Activated effector memory CD4-positive, alpha-beta T cell treated with Interleukin-2 at 50 U/mL for 16 hours (primary cell): ENCODE results near the gene NDUFA13.
A peak's percentile ranks its signal among the peaks of the same experiment; 100 is the strongest.

Source experiments
- DNase-seq: peaks from one replicate; pipeline ENCODE4 v3.0.0-alpha.2; 2020

Gene NDUFA13

DNA sequence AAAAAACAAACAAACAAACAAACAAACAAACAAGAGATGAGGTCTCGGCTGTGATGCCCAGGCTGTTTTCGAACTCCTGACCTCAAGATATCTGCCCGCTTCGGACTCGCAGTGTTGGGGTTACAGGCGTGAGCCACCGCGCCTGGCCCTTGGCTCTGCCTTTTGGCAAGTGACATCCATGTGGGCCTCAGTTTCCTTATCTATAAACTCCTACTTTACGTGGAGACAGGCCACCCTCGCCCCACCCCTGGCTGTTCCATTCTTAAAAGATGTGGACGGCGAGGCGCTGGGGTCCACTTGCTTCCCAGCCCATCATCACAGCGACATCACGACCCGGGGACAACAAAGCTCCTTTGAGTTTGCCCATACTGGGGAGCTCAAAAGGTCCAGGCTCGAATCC lies 2.3 kb upstream of the NDUFA13 start:
- no peak for DNase-seq

DNA sequence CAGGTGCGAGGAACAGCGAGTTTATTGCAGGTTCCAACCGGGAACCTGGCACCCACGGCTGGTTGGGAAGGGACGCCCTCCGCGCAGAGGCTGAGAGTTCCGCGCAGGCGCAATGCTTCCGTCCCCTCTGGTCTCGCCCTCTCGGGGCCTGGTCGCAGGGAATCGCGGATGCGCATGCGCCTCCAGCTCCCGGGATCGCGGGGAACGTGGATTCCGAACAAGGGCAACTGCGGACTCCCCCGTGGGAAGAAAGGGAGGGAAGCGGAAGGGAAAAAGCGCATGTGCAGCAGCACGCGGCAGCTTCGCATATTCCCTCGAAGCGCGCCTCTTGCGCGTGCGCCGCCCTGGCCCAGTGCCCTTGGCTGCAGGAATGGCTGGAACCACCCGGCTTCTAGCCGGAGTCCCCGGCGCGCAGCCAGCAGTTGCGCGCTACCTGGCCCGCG lies 1.8 kb upstream of the NDUFA13 start:
- no peak for DNase-seq

DNA sequence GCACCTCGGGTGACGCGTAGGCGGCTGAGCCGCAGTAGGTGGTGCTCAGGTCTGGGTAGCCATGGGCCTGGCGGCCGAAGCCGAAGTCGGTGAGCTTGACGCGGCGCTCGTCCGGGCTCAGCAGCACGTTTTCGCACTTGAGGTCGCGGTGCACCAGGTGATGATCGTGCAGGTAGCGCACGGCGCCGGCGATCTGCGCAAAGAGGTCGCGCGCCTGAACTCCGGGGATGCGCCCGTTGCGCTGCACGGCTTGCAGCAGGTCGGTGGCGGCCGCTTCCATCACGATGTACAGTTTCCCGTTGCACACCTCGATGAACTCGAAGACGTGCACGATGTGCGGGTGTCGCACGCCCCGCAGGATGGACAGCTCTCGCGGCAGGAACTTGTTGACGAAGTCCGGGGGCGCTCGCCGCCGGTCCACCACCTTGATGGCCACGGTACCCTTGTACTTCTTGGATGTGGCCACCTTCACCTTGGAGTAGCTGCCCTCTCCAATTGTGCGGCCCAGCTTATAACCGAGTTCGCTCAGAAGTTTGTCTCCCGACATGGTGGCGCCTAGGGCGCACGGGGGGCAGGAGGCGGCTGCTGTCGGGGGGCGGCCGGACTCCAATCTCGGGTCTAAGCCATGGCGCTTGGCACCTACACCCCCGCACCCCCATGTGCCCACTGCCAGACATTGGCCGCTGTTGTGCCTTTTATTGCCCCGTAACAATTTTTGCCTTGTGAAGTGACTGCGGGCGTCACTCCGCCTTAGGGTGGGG lies 964 bp upstream of the NDUFA13 start, which contains the start of gene TSSK6:
Gene TSSK6 (minus strand): TSS at position 668 of the 761 bp plus-strand sequence. CDS start 121 bp downstream, at position 547.
- no peak for DNase-seq

DNA sequence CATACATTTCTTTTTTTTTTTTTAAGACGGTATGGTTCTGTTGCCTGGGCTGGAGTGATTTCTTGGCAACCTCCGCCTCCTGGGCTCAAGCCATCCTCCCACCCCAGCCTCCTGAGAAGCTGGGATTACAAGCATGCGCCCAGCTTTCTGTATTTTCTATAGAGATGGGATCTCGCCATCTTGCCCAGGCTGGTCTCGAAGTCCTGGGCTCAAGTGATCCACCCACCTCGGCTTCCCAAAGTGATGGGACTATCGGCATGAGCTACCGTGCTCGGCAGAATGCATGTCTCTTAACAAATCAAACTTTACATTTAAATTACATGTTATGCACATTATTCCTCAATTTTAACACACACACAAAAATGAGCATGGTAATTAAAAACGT lies 1.2 kb downstream of the NDUFA13 start:
- no peak for DNase-seq

DNA sequence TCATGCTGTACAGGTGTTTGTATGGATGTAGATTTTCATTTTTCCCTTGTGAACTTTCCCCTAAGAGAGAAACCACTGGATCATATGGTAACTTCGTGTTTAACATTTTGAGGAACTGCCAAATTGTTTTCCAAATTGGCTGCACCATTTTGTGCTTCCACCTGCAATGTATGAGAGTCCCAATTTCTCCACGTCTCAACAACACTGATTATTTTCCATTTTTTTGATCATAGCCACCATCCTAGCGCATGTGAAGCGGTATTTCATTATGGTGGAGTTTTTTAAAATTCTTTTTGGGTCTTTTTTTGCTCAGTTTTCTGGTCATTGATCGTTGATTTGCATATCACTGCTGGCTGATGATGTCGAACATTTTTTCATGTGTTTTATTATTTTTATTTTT lies 5.0 kb downstream of the NDUFA13 start:
- DNase-seq, result no peak

DNA sequence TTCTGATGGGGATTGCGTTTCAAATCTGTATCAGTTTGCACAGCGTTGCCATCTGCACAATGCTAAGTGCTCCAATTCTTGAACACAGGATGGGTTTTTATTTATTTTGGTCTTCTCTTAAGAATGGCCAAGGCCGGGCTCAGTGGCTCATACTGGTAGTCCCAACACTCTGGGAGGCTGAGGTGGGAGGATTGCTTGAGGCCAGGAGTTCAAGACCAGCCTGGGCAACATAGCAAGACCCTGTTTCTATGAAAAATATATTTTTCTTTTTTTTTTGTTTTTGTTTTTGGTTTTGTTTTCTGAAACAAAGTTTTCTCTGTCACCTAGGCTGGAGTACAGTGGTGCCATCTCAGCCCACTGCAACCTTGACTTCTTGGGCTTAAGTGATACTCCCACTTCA lies 7.2 kb downstream of the NDUFA13 start:
- DNase-seq, result no peak

DNA sequence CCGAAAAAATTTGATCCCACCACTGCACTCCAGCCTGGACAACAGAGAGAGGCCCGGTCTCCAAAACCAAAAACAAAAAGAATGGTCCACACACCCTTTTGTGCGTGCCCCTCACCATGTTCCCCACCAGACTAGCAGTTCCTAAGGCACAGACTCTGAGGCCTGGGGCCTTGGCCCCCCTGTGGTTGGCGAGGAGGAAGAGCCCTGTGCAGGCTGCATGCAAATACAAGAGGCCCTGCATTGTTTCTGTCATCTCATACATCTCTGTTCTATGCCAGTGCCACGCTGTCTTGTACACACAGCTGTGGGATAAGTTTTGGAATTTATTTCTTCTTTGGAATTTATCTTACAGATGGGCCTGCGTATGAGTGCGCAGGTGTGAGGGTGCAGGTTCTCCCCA lies 8.0 kb downstream of the NDUFA13 start:
- no peak for DNase-seq

DNA sequence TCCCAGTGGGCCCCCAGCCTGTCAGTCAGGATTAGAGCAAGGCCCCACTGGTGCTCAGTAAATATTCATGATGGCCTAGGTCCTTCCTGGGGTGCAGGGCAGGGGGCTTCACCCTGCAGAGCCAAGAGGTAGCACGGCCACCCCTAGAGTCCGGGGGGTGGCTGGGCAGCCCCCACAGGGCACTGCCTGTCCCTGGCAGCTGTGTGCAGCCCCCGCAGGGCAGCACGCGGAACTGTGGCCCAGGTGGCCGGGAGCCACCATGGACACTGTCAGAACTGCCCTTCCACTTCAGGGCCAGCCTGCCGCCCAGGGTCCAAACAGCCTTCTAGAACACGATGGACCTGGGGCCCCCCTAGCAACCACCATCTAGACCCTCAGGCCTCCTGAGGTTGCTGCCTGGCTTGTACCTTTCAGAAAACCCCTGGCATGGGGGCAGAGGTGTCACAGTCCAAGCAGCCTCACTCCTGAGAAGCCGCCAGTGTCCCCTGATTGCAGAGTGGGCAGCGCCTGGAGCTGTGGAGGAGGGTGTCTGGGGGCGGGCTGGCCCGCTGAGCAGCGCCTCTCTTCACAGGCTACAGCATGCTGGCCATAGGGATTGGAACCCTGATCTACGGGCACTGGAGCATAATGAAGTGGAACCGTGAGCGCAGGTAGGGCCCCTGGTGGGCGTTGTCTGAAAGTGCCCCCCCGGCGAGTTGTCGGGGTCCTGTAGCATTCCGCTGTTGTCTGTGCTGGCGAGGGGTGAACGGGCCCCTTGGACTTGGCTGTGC lies 9.8 kb downstream of the NDUFA13 start:
- no peak for DNase-seq

DNA sequence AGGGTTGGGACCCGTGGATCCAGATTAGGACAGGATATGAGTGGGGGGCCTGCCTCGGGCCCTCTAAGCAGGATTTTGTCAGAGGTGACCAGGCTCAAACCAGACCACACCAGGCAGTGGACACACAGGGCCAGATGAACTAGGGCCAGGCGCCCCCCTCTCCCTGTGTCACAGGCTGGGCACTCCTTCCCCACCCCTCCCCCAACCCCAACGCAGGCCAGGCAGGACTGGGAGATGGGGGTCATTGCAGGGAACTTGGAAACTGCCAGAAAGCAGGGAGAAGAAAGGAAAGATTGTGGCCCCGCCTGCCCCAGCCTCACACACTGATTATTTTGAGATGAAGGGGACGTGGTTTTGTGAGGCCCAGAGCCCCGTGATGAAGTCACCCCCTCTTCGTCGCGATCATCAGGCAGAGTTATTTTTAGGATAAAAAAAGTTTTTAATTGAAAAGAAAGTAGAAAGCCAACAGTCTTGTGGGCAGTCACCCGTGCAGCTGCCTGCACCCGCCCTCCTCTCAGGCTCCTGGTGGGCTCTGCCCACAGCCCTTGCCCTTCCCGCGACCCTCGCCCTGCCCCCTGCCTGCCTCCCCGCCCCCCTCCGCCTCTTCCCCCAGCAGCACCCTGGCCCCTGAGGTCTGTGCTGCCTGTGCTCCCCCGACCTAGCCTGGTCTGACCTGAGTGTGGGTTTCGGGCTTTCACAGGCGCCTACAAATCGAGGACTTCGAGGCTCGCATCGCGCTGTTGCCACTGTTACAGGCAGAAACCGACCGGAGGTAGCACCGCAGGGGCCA lies 10.8 kb downstream of the NDUFA13 start:
- no peak for DNase-seq

DNA sequence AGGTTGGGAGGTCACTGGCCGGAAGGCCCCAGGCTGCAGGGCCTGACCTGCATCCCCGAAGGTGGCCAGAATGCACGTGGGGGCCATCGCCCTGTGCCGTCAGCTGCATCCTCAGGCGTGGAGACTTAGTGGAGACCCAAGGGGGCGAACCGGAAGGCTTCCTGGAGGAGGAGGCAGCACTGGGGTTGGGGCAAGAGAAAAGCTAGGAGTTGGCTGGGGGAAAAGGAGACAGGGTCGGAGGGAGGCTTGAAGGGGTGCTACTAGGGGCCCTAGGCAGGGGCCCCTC lies 11.3 kb downstream of the NDUFA13 start:
- no peak for DNase-seq

DNA sequence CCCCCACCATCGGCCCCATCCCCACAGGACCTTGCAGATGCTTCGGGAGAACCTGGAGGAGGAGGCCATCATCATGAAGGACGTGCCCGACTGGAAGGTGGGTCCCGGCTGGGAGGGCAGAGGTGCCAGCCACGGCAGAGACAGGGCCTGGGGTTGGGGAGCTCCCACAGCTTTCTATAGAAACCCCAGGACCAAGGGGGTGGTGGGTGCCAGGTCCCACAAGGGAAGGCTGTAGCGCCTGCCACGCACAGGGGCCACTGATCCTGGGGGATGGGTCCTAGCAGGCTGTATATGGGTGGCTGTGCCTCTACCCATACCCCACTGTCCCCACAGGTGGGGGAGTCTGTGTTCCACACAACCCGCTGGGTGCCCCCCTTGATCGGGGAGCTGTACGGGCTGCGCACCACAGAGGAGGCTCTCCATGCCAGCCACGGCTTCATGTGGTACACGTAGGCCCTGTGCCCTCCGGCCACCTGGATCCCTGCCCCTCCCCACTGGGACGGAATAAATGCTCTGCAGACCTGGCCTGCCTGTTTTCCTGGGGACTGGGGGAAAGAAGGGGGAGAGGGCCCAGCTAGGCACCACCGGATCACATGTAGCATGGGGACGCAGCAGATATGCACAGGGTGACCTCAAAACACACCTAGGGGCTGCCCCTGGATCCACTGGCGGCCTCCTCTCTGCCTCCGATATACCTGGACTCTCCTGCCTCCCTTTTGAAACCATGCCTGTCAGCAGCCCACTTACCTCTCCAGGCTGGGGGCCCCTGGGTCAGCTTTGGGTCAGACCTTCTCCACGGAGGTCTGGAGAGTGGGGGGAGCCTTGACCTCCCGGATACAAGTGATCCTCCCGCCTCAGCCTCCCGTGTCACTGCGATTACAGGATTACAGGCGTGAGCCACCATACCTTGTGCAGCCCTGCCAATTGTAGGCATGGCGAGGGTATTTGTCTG lies 11.9 kb downstream of the NDUFA13 start:
- no peak for DNase-seq

DNA sequence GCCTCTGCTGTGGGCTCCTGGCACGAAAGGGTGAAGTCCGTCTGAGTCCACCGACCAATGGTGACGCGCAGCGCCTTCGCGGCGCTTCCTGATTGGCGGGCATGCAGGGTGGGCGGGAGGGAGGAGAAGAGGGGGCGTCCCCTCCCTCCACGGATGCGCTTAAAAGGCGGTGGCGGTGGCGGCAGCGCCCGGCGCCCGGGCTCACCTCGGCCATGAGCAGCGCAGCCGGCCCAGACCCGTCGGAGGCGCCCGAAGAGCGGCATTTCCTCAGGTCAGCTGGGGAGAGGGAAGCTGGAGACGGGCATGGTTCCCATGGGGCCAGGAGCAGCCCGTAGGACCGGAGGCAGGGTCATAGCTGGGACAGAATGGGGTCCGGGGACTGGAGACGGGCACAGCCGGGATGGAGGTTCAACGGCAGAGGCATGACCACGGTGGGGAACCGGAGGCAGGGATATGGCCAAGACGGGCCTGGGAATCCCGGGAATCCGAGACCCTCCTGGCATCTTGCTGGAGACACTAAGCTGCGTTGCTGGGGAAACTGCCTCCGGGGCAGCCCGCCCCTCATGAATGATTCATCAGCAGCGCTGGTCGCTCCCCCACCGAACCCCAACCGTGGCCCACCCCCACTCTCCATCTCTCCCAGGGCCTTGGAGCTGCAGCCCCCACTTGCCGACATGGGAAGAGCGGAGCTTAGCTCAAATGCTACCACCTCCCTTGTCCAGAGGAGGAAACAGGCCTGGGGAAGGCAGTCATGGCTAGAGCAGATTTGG lies 12.9 kb downstream of the NDUFA13 start, which contains the start of gene YJEFN3:
Gene YJEFN3 (plus strand): TSS at position 191 of the 770 bp plus-strand sequence. CDS start 22 bp downstream, at position 213.
- no peak for DNase-seq

DNA sequence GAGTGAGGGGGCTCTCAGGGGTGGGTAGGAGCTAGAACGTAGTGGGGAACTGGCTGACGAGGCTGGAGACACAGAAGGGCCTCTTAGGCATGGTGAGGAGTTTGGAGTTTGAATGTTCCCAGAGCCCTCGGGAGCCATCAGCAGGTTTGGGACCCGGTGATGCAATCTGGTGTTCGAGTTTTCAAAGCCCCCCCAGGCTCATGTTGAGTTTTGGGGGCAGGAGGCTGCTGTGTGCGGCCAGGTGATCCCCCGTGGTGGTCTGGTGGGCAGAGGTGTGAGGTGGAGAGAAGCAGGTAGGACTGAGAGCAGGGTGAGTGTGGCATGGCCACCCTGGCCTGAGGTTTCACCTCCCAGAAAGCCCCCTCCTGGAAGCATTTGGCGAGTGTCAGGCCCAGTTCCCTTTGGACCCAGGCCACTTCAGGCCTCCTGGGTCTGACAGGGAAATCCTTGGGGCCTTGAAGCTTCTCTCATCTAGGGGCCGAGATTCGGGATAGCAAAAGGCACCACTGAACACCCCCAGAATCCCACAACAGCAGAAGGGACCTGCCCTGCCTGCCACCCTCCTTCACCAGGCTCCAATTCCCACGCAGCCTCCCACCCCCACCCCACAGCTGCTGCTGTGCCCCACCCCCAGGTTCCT lies 13.9 kb downstream of the NDUFA13 start:
- DNase-seq, result no peak

DNA sequence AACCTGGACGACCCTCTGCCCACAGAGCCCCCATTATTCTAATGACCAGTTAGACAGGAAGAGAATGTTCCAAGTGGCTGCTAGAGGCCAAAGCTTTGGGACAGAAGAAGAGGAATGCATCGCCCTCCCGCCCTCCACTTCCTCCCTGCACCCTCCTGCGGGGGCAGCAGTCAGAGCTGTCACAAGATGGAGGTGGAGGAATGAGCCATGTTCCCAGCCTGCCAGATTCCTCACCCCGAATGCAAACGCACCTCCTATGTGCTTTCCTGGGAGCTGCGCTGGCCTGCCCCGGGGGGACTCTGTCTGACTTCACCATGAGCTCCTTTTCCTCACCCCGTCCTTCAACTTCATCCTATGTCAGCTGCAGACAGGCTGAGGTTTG lies 14.4 kb downstream of the NDUFA13 start:
- DNase-seq, result no peak

DNA sequence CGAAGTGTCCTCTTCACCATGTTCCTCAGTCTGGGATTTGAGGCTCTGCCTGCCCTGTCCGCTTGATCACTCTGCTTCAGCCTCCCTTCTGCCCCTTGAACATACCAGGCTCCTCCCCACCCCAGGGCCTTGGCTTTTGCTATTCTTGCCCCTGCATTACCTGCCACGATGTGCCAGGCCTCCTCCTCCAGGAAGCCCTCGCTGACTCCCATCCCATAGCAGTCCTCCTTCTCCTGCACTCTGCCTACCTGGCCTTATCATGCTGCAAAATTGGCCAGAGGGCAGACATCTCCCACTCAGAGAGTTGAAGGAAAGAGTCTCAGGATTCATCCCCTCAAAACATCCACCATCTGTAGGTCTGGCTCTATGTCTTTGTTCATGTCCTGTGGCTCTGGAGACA lies 14.9 kb downstream of the NDUFA13 start:
- DNase-seq, result no peak

DNA sequence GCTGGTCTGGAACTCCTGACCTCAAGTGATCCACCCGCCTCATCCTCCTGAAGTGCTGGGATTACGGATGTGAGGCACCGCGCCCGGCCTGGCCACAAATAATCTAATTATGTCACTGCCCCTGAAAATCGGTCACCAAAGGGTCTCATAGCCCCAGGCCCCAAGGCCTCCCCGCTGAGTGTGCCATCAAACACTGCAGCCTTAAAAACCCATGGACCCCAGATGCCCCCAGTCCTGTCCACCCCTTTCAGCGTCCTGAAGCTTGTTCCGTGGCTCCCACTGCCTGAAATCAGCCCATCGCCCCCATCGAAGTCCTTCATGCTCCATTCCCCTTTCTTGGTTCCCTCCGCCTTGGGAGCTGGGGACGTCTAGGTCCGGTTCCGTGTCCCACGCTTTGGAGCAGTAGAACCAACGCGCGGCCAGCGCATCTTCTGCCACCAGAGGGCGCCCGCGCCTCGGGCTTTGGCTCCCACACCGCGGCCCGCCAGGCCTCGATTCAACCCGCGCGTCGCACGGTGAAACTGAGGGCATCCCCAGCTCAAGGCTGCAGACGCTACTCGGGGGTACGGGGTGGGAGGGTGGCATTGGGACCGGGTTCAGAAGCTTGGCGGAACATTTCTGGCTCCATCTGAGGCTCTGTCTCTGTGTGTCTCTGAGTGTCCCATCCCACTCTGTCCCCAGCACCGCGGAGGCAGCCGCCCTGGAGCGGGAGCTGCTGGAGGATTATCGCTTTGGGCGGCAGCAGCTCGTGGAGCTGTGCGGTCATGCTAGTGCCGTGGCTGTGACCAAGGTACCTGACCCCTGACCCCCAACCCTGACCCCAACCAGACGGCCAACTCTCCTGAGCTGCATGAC lies 16.2 kb downstream of the NDUFA13 start:
- peak; percentile 79 for DNase-seq

DNA sequence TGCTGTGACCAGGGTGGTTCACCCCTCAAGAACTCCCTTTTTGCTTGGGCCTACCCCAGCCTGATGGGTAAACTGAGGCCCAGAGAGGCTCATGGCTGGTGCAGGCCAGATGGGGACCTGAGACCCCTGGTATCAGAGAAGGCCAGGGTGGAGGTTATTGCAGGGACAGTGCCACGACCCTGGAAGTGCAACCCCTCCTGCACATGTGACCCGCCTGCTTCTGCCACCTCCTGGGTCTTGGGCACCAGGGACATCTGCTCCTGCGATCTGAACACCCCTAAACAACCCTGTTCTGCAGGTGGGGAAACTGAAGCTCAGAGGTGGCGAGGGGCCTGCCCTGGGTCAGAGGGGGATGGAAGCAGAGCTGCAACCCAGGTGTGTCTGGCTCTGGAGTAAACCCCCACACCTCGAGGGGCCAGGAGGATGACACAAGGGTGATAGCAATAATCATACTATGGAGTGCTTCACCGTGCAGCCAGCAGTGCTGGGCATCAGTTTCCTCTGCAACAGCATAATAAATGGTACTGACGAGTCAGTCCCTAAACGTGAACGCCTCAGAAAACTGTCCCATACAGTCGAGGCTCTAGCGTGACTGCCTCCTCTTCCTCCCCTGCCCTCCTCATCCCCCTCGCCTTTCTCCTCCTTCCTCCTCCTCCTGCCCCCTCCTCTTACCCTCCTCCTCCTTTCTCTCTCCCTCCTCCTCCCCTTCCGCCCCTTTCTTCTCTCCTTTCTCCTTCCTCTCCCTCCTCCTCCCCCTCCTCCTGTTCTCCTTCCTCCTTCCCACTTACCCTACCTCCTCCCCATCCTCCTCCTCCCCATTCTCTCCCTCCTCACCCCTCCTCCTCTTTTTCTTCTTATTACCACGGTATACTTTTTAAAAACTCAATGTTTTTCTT lies 17.0 kb downstream of the NDUFA13 start:
- no peak for DNase-seq

DNA sequence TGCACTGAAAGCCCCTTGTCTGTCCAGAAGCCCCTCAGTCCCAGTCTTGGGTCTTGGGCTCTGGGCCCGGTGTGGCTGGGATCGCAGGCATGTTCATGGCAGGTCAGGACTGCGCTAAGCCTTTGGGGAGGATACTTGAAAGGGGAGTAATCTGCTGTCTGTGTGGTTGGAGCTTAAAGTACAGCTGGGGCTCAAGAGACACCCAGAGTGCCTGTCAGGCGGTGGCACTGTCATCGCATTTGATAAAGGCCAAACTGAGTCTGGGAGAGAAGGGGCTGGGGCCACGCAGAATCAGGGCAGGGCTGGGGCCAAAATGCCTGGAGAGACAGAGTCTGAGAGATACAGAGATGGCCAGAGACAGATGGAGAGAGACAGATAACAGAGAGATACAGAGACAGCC lies 17.8 kb downstream of the NDUFA13 start:
- DNase-seq, result no peak
